ENCODE results near the gene ALDH16A1. TPM values are rescaled to one million over a fixed set of nuclear protein-coding genes. Genes with fewer than 3 reads are reported as not detected.

ALDH16A1 gene
- total RNA-seq, 1 experiment from 2014 or later, result 34.2 TPM

DNA sequence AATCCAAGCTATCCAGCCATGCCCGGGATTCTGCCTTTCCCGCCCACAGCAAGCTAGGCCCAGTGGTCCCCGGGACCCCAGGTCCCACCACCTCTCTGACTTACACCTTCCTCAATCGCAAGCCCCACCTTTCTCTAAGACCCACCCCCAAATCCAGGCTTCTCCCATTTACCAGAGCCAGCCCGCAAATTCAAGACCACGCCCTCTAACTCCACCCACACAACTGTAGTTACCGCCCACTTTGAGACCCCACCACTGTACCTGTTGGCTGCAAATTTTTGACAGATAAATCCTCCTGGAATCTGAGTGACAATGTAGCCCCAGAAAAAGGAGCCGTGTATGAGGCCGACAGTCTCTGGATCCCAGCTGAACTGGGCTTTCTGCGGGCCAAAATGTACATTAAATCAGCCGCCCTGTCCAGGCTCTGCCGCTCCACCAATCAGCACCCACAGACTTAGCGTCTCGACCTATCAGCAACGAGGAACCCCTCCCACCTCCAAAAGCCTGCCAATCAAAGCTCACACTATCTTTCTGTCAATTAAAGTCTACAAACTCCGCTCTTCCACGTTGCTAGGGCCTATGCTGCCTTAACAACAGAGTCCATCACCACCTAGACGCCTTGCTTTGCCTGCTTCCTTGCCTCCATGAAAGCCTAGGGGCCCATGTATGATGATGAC lies 18.0 kb upstream of the ALDH16A1 start:
- ChIA-PET POLR2A (no interaction called here), CTCF (interaction anchor here (1.0 kb wide), 1 partner anchor 42 kb away, joined by 3 read pairs; no protein-coding TSS in a partner anchor)
- no TSS peak for BruUV-seq (replicated peaks)
- Mint-ChIP-seq H3K27ac (ENCODE audit: low read depth, unreplicated experiment) (no peak overlapping the region), H3K9me3 (ENCODE audit: unreplicated experiment) (no peaks in the 10 kb centered on the region), H3K27me3 (ENCODE audit: insufficient read depth, unreplicated experiment) (peaks cover 49% of the 10 kb centered on the region), H3K4me1 (ENCODE audit: insufficient read depth, unreplicated experiment) (no peaks in the 10 kb centered on the region), H3K4me3 (ENCODE audit: unreplicated experiment) (no peak overlapping the region), H3K36me3 (ENCODE audit: insufficient read depth, unreplicated experiment) (no peaks in the 10 kb centered on the region)
- TF ChIP-seq, protein P1, sequence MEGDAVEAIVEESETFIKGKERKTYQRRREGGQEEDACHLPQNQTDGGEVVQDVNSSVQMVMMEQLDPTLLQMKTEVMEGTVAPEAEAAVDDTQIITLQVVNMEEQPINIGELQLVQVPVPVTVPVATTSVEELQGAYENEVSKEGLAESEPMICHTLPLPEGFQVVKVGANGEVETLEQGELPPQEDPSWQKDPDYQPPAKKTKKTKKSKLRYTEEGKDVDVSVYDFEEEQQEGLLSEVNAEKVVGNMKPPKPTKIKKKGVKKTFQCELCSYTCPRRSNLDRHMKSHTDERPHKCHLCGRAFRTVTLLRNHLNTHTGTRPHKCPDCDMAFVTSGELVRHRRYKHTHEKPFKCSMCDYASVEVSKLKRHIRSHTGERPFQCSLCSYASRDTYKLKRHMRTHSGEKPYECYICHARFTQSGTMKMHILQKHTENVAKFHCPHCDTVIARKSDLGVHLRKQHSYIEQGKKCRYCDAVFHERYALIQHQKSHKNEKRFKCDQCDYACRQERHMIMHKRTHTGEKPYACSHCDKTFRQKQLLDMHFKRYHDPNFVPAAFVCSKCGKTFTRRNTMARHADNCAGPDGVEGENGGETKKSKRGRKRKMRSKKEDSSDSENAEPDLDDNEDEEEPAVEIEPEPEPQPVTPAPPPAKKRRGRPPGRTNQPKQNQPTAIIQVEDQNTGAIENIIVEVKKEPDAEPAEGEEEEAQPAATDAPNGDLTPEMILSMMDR (IDR thresholded peaks at IDR 0.05; ENCODE audit: unreplicated experiment), result no peak
- intact Hi-C loops (cut with micrococcal nuclease), result no loop called here
- DNase-seq (ENCODE audit: unreplicated experiment), result no peak

DNA sequence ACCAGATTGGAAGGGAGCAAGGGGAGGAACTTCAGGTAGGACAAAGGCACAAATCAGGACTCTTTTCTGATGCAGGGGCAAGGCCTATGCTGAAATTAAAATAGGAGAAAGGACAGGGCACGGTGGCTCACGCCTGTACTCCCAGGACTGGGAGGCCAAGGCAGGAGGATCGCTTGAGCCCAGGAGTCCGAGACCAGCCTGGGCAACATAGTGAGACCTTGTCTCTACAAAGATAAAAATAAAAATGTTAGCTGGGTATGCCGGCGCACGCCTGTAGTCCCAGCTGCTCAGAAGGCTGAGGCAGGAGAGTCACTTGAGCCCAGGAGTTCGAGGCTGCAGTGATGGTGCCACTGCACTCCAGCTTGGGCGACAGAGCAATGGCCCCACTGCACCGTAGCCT lies 17.4 kb upstream of the ALDH16A1 start:
- DNase-seq (ENCODE audit: unreplicated experiment), result no peak
- Mint-ChIP-seq H3K27ac (ENCODE audit: low read depth, unreplicated experiment) (no peak overlapping the region), H3K36me3 (ENCODE audit: insufficient read depth, unreplicated experiment) (no peaks in the 10 kb centered on the region), H3K9me3 (ENCODE audit: unreplicated experiment) (no peaks in the 10 kb centered on the region), H3K27me3 (ENCODE audit: insufficient read depth, unreplicated experiment) (peaks cover 49% of the 10 kb centered on the region), H3K4me3 (ENCODE audit: unreplicated experiment) (no peak overlapping the region), H3K4me1 (ENCODE audit: insufficient read depth, unreplicated experiment) (peaks cover 3% of the 10 kb centered on the region)
- intact Hi-C loops (cut with micrococcal nuclease), result no loop called here
- POLR2A ChIA-PET, result interaction anchor here (0.6 kb wide), 1 partner anchor 110 kb away, joined by 3 read pairs; no protein-coding TSS in a partner anchor
- TF ChIP-seq, protein P1 (IDR thresholded peaks at IDR 0.05; ENCODE audit: unreplicated experiment), result no peak
- CTCF ChIA-PET, result interaction anchor here (0.7 to 1.0 kb wide), 2 partner anchors 42 to 167 kb away, joined by 3 to 4 read pairs; no protein-coding TSS in a partner anchor
- no TSS peak for BruUV-seq (replicated peaks)

DNA sequence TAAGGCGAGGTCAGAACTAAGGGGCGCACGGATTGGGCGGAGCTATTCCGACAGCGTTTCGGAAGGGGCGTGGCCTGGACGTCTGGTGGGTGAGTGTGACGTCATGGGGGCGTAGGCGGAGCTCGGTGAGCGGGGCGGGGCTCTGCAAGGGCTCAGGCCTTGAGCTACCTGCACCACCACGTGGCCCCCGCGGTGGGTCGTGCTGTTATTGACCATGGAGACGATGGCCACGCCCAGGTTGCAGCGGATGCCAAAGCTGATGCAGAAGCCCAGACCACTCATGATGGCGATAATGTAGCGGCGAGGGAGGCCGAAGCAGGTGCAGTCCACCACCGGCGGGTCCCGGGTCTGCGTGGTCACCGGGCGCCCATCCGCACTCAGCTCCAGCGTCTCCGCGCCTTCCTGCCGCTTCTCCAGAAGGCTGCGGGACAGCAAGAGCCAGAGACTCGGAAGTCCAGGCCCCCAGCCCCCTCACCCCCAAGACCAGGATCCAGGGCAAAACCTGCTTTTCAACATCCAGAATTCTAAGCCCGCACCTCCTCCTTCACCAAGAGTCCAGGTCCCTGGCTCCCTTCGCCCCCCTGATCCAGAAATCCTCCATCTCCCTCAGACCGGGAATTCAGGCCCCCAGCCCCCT lies 16.5 kb upstream of the ALDH16A1 start:
- peaks cover 7% of the 10 kb centered on the region for H3K4me1 Mint-ChIP-seq (ENCODE audit: insufficient read depth, unreplicated experiment)
- ChIA-PET CTCF (interaction anchor here (0.7 kb wide), 3 partner anchors 46 to 168 kb away, joined by 3 to 4 read pairs (median 4); no protein-coding TSS in a partner anchor), POLR2A (interaction anchor here (0.6 to 1.0 kb wide), 2 partner anchors 12 to 109 kb away, joined by 3 read pairs; no protein-coding TSS in a partner anchor)
- no peak overlapping the region for H3K4me3 Mint-ChIP-seq (ENCODE audit: unreplicated experiment)
- peaks cover 52% of the 10 kb centered on the region for H3K27me3 Mint-ChIP-seq (ENCODE audit: insufficient read depth, unreplicated experiment)
- no peaks in the 10 kb centered on the region for H3K9me3 Mint-ChIP-seq (ENCODE audit: unreplicated experiment)
- H3K36me3 Mint-ChIP-seq (ENCODE audit: insufficient read depth, unreplicated experiment), result no peaks in the 10 kb centered on the region
- TF ChIP-seq, protein P1 (IDR thresholded peaks at IDR 0.05; ENCODE audit: unreplicated experiment), result no peak
- no peak for DNase-seq (ENCODE audit: unreplicated experiment)
- BruUV-seq (replicated peaks), result no TSS peak
- intact Hi-C loops (cut with micrococcal nuclease), result no loop called here
- no peak overlapping the region for H3K27ac Mint-ChIP-seq (ENCODE audit: low read depth, unreplicated experiment)

DNA sequence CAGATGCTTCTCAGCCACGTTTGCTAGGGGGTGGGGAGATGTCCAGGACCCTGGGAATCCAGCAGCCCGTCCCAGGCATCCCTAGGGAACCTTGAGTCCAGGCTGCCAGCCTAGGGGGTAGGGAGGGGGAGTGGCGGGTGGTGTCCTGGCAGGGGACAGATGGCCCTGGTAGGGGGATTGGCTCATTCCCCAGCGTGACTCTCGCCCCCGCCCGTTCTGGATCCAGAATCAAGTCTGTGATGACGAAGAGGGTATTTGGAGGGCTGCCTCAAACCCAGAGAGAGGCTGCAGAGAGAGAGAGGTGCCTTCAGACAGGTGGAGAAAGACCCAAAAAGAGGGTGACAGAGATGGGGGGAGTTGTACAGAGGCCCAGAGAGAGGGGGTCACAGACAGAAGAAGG lies 15.8 kb upstream of the ALDH16A1 start:
- Mint-ChIP-seq H3K36me3 (ENCODE audit: insufficient read depth, unreplicated experiment) (no peaks in the 10 kb centered on the region), H3K27me3 (ENCODE audit: insufficient read depth, unreplicated experiment) (peaks cover 59% of the 10 kb centered on the region), H3K9me3 (ENCODE audit: unreplicated experiment) (no peaks in the 10 kb centered on the region), H3K4me1 (ENCODE audit: insufficient read depth, unreplicated experiment) (peaks cover 13% of the 10 kb centered on the region), H3K4me3 (ENCODE audit: unreplicated experiment) (no peak overlapping the region), H3K27ac (ENCODE audit: low read depth, unreplicated experiment) (no peak overlapping the region)
- no peak for DNase-seq (ENCODE audit: unreplicated experiment)
- TF ChIP-seq, protein P1 (IDR thresholded peaks at IDR 0.05; ENCODE audit: unreplicated experiment), result no peak
- BruUV-seq (replicated peaks), result no TSS peak
- intact Hi-C loops (cut with micrococcal nuclease), result no loop called here
- POLR2A ChIA-PET, result interaction anchor here (1.0 kb wide), 1 partner anchor 13 kb away, joined by 3 read pairs; no protein-coding TSS in a partner anchor
- CTCF ChIA-PET, result no interaction called here
